ENCODE data around the gene LPP.

- TF ChIP-seq CTCF (IDR thresholded peaks at IDR 0.05; ENCODE audit: low read length) (no peak), EZH2 (optimal IDR thresholded peaks at IDR 0.05; ENCODE audit: low read depth, low read length) (no peak), EZH2phosphoT487 (IDR thresholded peaks at IDR 0.05; ENCODE audit: low read length) (no peak)
These were observed 86.4 kb downstream of the LPP start for GRCh38 chr3:188240189-188240981.

All from MM.1S (cell line).